ENCODE measurements around the gene SRD5A1. TPM values are rescaled to one million over a fixed set of nuclear protein-coding genes. Genes with fewer than 3 reads are reported as not detected.

Gene SRD5A1
- total RNA-seq, 5 donors from 2014 or later (not counting 1 experiment from before 2014, with no cell fraction given) = 2.3 to 13.6 (median 9.6) TPM

DNA sequence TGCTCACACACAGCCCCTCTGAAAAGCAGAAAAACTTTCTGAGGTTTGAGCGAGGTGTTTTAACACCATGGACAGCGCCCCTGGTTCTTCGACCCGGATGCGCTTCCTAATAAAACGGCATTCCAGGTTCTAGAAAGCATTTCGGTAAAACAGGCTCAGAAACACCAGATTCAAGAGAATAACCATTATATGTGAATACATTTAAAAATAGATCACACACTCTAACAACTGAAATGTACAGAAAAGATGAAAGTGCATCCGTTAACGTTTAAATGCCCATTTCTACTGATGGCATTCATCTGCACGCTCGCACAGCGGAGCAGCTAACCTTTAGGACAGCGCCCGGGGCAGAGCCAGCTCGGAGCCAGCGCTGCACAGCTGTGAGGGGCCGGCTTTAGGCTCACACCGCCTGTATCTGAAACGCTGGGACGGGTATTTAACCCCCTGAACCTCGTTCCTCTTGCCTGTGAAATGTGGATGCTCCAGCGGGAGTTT lies 53.7 kb downstream of the SRD5A1 start:
- no peaks in the 10 kb centered on the region for H3K36me3 Mint-ChIP-seq
- no peaks in the 10 kb centered on the region for H3K36me3 ChIP-seq (ENCODE audit: control insufficient read depth in 2 of 2, extremely low read depth in 1 of 2, insufficient read depth in 1 of 2, low read length in 1 of 2)
- H3K27me3 Mint-ChIP-seq = peaks cover 60 to 61% of the 10 kb centered on the region in 2 donors
- H3K4me3 Mint-ChIP-seq = peak overlapping the region in 2 of 3 donors; percentile 3 to 18
- 12% methylated on average over 16 of the region's 22 CpGs for WGBS (ENCODE audit: insufficient coverage)
- no peak overlapping the region for H3K27ac Mint-ChIP-seq
- peaks cover 0 to 2% of the 10 kb centered on the region in 2 experiments for H3K4me1 ChIP-seq (ENCODE audit: control insufficient read depth in 1 of 2, extremely low read depth in 1 of 2, insufficient read depth in 2 of 2, low read length in 2 of 2)
- DNase-seq (peak in 2 of 35 experiments; percentile 6 to 28), ATAC-seq (replicated peaks in 1 of 4) (peak in 2 of 4 experiments; percentile 46 to 56)
- no peaks in the 10 kb centered on the region for H3K9me3 Mint-ChIP-seq
- H3K4me1 Mint-ChIP-seq = peaks cover 8 to 14% (median 11%) of the 10 kb centered on the region in 3 donors
- H3K4me3 ChIP-seq (ENCODE audit: control insufficient read depth in 1 of 2, extremely low read depth in 1 of 2, low read length in 1 of 2) = peak overlapping the region in 1 of 2 donors; percentile 20
- H3K27ac ChIP-seq (ENCODE audit: low read length) = no peak overlapping the region
- H3K9me3 ChIP-seq = no peaks in the 10 kb centered on the region
- ChIA-PET CTCF (interaction anchor here in 1 of 2 donors (0.6 kb wide), 1 partner anchor 8 kb away, joined by 3 read pairs; no protein-coding TSS in a partner anchor), POLR2A (no interaction called here)
- H3K27me3 ChIP-seq (replicated peaks in 1 of 2; ENCODE audit: control insufficient read depth in 2 of 2, extremely low read depth in 1 of 2, insufficient read depth in 2 of 2, low read length in 1 of 2) = peaks cover 0 to 46% of the 10 kb centered on the region in 2 experiments

DNA sequence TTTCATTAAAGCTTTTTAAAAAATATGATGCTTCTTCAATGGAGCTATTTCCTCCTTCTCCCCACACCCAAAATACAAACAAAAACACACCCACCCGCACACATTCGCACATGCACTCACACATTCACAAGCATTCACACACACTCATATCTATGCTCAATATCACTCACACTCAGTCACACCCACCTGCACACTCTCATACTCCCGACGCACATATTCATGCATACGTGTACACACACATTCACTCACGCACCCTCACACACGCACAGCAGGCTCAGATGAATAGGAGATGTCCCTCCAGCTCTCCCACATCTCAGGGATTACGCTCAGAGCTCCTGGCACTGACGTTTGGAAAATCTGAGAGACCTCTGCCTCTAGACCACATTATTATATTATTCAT lies 54.3 kb downstream of the SRD5A1 start:
- Histone ChIP-seq H3K27me3 (replicated peaks in 1 of 2; ENCODE audit: control insufficient read depth in 2 of 2, extremely low read depth in 1 of 2, insufficient read depth in 2 of 2, low read length in 1 of 2) (peaks cover 0 to 44% of the 10 kb centered on the region in 2 experiments), H3K36me3 (ENCODE audit: control insufficient read depth in 2 of 2, extremely low read depth in 1 of 2, insufficient read depth in 1 of 2, low read length in 1 of 2) (no peaks in the 10 kb centered on the region), H3K4me1 (ENCODE audit: control insufficient read depth in 1 of 2, extremely low read depth in 1 of 2, insufficient read depth in 2 of 2, low read length in 2 of 2) (peaks cover 0 to 2% of the 10 kb centered on the region in 2 experiments), H3K9me3 (no peaks in the 10 kb centered on the region), H3K4me3 (ENCODE audit: control insufficient read depth in 1 of 2, extremely low read depth in 1 of 2, low read length in 1 of 2) (no peak overlapping the region), H3K27ac (ENCODE audit: low read length) (no peak overlapping the region)
- no peak for DNase-seq
- ChIA-PET CTCF (interaction anchor here in 1 of 2 donors (0.7 kb wide), 1 partner anchor 25 kb away, joined by 3 read pairs; no protein-coding TSS in a partner anchor), POLR2A (no interaction called here)
- H3K36me3 Mint-ChIP-seq = no peaks in the 10 kb centered on the region
- no peak for ATAC-seq (replicated peaks in 1 of 4)
- no peaks in the 10 kb centered on the region for H3K9me3 Mint-ChIP-seq
- WGBS (ENCODE audit: insufficient coverage) = 79% methylated on average over 7 of the region's 9 CpGs
- H3K27ac Mint-ChIP-seq = peak overlapping the region in 1 of 2 donors; percentile 4
- peak overlapping the region in 1 of 3 donors; percentile 3 for H3K4me3 Mint-ChIP-seq
- H3K27me3 Mint-ChIP-seq = peaks cover 61 to 65% of the 10 kb centered on the region in 2 donors
- H3K4me1 Mint-ChIP-seq = peaks cover 8 to 14% (median 11%) of the 10 kb centered on the region in 3 donors

DNA sequence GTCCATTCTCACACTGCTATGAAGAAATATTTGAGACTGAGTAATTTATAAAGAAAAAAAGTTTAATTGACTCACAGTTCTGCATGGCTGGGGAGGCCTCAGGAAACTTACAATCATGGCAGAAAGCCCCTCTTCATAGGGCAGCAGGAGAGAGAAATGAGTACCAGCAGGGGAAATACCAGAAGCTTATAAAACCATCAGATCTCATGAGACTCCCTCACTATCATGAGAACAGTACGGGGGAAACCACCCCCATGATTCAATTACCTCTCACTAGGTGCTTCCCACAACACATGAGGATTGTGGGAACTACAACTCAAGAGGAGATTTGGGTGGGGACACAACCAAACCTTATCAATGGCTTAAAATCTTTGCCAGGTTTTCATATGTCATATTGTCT lies 59.7 kb downstream of the SRD5A1 start:
- Mint-ChIP-seq H3K27me3 (peaks cover 43 to 54% of the 10 kb centered on the region in 2 donors), H3K4me3 (no peak overlapping the region), H3K4me1 (no peaks in the 10 kb centered on the region), H3K27ac (no peak overlapping the region), H3K9me3 (no peaks in the 10 kb centered on the region), H3K36me3 (no peaks in the 10 kb centered on the region)
- no peak overlapping the region for H3K27ac ChIP-seq (ENCODE audit: low read length)
- no peaks in the 10 kb centered on the region for H3K36me3 ChIP-seq (ENCODE audit: control insufficient read depth in 2 of 2, extremely low read depth in 1 of 2, insufficient read depth in 1 of 2, low read length in 1 of 2)
- H3K9me3 ChIP-seq = no peaks in the 10 kb centered on the region
- H3K4me1 ChIP-seq (ENCODE audit: control insufficient read depth in 1 of 2, extremely low read depth in 1 of 2, insufficient read depth in 2 of 2, low read length in 2 of 2) = no peaks in the 10 kb centered on the region
- peaks cover 0 to 14% of the 10 kb centered on the region in 2 experiments for H3K27me3 ChIP-seq (replicated peaks in 1 of 2; ENCODE audit: control insufficient read depth in 2 of 2, extremely low read depth in 1 of 2, insufficient read depth in 2 of 2, low read length in 1 of 2)
- WGBS (ENCODE audit: insufficient coverage) = no CpG with 5 or more reads among the region's 1 CpG
- ChIA-PET POLR2A (no interaction called here), CTCF (no interaction called here)
- H3K4me3 ChIP-seq (ENCODE audit: control insufficient read depth in 1 of 2, extremely low read depth in 1 of 2, low read length in 1 of 2) = no peak overlapping the region
- DNase-seq (no peak), ATAC-seq (replicated peaks in 1 of 4) (no peak)

DNA sequence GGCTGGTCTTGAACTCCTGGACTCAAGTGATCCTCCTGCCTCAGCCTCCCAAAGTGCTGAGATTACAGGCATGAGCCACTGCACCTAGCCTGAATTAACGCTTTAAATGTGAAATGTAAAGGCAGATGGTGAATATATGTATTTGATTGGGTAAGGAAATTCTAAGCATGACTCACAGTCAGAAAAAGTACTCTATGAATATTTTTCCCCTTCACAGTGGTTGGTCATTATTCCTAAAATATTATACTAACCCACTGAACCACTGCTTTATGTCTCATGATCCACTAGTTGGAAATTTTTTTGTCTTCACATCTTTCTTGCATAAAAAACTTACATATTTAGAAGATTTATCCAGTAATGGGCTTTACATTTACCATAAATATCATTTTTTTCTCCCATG lies 65.5 kb downstream of the SRD5A1 start:
- Mint-ChIP-seq H3K9me3 (no peaks in the 10 kb centered on the region), H3K27ac (no peak overlapping the region), H3K4me3 (no peak overlapping the region), H3K27me3 (peaks cover 35 to 52% of the 10 kb centered on the region in 2 donors), H3K4me1 (no peaks in the 10 kb centered on the region), H3K36me3 (no peaks in the 10 kb centered on the region)
- Histone ChIP-seq H3K36me3 (ENCODE audit: control insufficient read depth in 2 of 2, extremely low read depth in 1 of 2, insufficient read depth in 1 of 2, low read length in 1 of 2) (no peaks in the 10 kb centered on the region), H3K4me3 (ENCODE audit: control insufficient read depth in 1 of 2, extremely low read depth in 1 of 2, low read length in 1 of 2) (no peak overlapping the region), H3K27ac (ENCODE audit: low read length) (no peak overlapping the region), H3K4me1 (ENCODE audit: control insufficient read depth in 1 of 2, extremely low read depth in 1 of 2, insufficient read depth in 2 of 2, low read length in 2 of 2) (no peaks in the 10 kb centered on the region), H3K27me3 (replicated peaks in 1 of 2; ENCODE audit: control insufficient read depth in 2 of 2, extremely low read depth in 1 of 2, insufficient read depth in 2 of 2, low read length in 1 of 2) (peaks cover 4 to 19% of the 10 kb centered on the region in 2 experiments), H3K9me3 (no peaks in the 10 kb centered on the region)
- no peak for ATAC-seq (replicated peaks in 1 of 4)
- no peak for DNase-seq
- CTCF ChIA-PET = no interaction called here
- POLR2A ChIA-PET = no interaction called here
- no CpG with 5 or more reads among the region's 1 CpG for WGBS (ENCODE audit: insufficient coverage)

DNA sequence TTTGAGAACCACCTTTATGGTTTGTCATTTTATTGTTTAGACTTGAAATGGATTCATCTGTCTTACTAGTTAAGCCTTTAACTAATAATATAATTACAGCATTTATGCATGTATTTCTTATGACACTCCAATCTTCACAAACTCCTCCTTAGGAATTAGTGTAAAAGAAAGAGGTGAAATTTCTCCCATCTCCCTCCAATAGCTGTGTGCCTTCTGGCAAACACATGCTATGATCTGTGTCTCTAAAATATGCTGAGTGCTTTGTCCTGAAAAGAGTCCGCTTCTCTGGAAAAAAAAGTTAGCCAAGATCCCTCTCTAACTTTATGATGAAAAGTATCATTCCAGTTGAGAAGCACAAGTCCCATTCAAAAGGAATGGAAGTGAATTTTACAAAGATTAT lies 66.1 kb downstream of the SRD5A1 start:
- Histone ChIP-seq H3K4me1 (ENCODE audit: control insufficient read depth in 1 of 2, extremely low read depth in 1 of 2, insufficient read depth in 2 of 2, low read length in 2 of 2) (no peaks in the 10 kb centered on the region), H3K9me3 (no peaks in the 10 kb centered on the region), H3K27me3 (replicated peaks in 1 of 2; ENCODE audit: control insufficient read depth in 2 of 2, extremely low read depth in 1 of 2, insufficient read depth in 2 of 2, low read length in 1 of 2) (peaks cover 4 to 16% of the 10 kb centered on the region in 2 experiments), H3K36me3 (ENCODE audit: control insufficient read depth in 2 of 2, extremely low read depth in 1 of 2, insufficient read depth in 1 of 2, low read length in 1 of 2) (no peaks in the 10 kb centered on the region), H3K27ac (ENCODE audit: low read length) (no peak overlapping the region), H3K4me3 (ENCODE audit: control insufficient read depth in 1 of 2, extremely low read depth in 1 of 2, low read length in 1 of 2) (no peak overlapping the region)
- peaks cover 31 to 47% of the 10 kb centered on the region in 2 donors for H3K27me3 Mint-ChIP-seq
- no CpG with 5 or more reads among the region's 1 CpG for WGBS (ENCODE audit: insufficient coverage)
- DNase-seq = no peak
- no peak overlapping the region for H3K27ac Mint-ChIP-seq
- no peak overlapping the region for H3K4me3 Mint-ChIP-seq
- H3K9me3 Mint-ChIP-seq = no peaks in the 10 kb centered on the region
- H3K4me1 Mint-ChIP-seq = no peaks in the 10 kb centered on the region
- ATAC-seq (replicated peaks in 1 of 4) = no peak
- H3K36me3 Mint-ChIP-seq = no peaks in the 10 kb centered on the region
- ChIA-PET POLR2A (no interaction called here), CTCF (no interaction called here)

DNA sequence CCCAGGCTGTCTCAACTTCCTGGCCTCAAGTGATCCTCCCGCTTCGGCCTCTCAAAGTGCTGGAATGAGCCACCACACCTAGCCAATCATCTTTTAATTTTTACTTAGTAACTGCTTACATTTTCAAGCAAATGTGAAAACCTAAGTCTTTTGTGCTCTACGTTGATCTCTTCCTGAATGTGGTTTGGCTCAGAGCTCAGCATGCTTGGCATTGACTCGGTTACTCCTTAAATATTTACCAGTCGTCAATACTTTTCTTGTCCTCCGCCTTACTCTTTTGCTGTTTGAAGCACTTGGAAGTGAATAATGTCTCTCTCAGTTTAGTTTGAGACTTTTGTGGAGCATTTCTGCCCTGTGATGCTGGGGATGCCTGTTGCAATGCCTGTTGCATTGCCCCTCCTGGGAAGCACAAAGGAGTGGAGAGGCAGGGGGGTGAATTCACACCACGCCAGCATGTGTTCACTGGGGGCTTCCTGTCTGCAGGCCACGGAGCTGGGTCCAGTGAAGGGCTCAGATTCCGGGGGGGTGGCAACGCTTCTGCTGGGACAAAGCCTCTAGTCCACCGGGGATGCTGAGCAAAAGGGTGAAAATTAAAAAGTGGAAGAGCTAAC lies 66.9 kb downstream of the SRD5A1 start:
- CTCF ChIA-PET = no interaction called here
- DNase-seq = no peak
- peaks cover 31 to 45% of the 10 kb centered on the region in 2 donors for H3K27me3 Mint-ChIP-seq

More for the DNA sequence above, 66.9 kb downstream of the SRD5A1 start:
- Histone ChIP-seq H3K4me1 (ENCODE audit: control insufficient read depth in 1 of 2, extremely low read depth in 1 of 2, insufficient read depth in 2 of 2, low read length in 2 of 2) (no peaks in the 10 kb centered on the region), H3K4me3 (ENCODE audit: control insufficient read depth in 1 of 2, extremely low read depth in 1 of 2, low read length in 1 of 2) (no peak overlapping the region), H3K27ac (ENCODE audit: low read length) (no peak overlapping the region), H3K36me3 (ENCODE audit: control insufficient read depth in 2 of 2, extremely low read depth in 1 of 2, insufficient read depth in 1 of 2, low read length in 1 of 2) (no peaks in the 10 kb centered on the region), H3K27me3 (replicated peaks in 1 of 2; ENCODE audit: control insufficient read depth in 2 of 2, extremely low read depth in 1 of 2, insufficient read depth in 2 of 2, low read length in 1 of 2) (peaks cover 4 to 22% of the 10 kb centered on the region in 2 experiments), H3K9me3 (no peaks in the 10 kb centered on the region)
- POLR2A ChIA-PET = no interaction called here
- Mint-ChIP-seq H3K4me3 (no peak overlapping the region), H3K36me3 (no peaks in the 10 kb centered on the region), H3K27ac (no peak overlapping the region), H3K9me3 (no peaks in the 10 kb centered on the region), H3K4me1 (no peaks in the 10 kb centered on the region)
- no peak for ATAC-seq (replicated peaks in 1 of 4)
- 0% methylated on average over 1 of the region's 11 CpGs for WGBS (ENCODE audit: insufficient coverage)
